Heart left ventricle (tissue), 13 donors: ENCODE data around the gene ASB13.

Source experiments
- POLR2A ChIP-seq, 2 donors: fragments of 450-650 bp; IDR thresholded peaks; one replicate each; pipeline ENCODE4 v1.6.1; 2017; ENCODE audit warnings: antibody characterized with exemption in 2 of 2, mild to moderate bottlenecking in 2 of 2, moderate library complexity in 2 of 2
- TF ChIP-seq, protein P1 (sequence below), 12 donors: fragments of 200-600 bp; sonication (generic) in 4 of 12; IDR thresholded peaks; one replicate each; pipeline versions ENCODE4 v1.5.0 to v1.8.0; 2018 to 2022; ENCODE audit warnings: antibody characterized with exemption in 12 of 12, mild to moderate bottlenecking in 5 of 12
- donor health status: ischemic (EF 13 %, LVEDD 7.1; RV severe dilation, severe dysfunction).
- donor health status: DM: no; HTN: yes; CAD: no.
- donor health status: DM: no; HTN: no; CAD: no.
- donor health status: ischemic (EF 25% LVEDD 6.9; RV normal size, moderate dysfunction).
- donor health status: ischemic (EF 25% LVEDD 5.7; RV mildly dilated, moderate dysfunction).
- donor health status: ischemic (EF 35%, LVEDD 5.7; RV mildly dilated, moderate dysfunction).
- donor health status: nonischemic (EF 11% LVEDD 7.7; RV severe dilation, severe dysfunction).
- donor health status: DM: yes; HTN: yes; CAD: no.
- donor health status: PGD.
- donor health status: ischemic (EF 29% LVEDD 5.4; RV normal size, mild dysfunction).
- donor health status: nonischemic (EF 23%, LVEDD 6.1; RV moderate dilation, normal function).

DNA sequence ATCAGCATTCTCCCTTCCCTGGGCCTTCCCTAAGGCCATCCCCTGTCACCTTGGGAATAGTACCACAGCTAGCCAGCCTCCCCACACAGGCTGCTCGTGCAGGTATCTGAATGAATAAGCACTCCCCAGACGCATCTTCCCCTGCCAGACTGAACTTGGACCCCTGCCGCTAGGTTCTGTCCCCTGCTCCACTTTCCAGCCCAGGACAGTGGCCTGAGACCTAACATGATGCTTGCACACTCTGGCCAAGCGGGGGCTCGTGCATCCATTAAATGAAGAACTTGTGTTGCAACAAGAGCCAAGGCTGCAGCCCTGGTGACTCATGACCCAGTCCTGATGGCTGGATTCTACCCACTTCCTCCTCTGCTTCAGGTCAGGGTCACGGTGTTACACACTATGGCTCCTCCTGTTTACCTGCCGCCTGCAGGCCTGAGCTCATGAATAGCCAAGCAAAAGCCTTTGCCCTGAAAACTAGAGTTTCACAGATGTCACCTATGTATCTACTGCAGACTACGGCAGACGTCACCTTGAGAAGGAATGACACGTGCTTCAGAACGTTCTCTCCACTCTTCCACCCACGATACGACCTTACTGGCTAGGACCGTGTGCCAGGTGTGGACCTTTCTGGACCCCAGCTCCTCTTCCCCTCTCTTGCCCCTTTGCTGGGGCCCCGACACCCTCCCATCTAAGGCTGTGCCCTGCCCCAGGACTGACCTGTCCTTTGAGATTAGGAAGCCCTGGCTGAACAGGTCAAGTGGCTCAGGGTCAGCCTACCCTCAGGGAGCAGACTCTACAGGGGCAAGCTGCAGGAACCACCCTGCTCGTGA, 6.5 kb downstream of the ASB13 start:
- TF ChIP-seq, protein P1, sequence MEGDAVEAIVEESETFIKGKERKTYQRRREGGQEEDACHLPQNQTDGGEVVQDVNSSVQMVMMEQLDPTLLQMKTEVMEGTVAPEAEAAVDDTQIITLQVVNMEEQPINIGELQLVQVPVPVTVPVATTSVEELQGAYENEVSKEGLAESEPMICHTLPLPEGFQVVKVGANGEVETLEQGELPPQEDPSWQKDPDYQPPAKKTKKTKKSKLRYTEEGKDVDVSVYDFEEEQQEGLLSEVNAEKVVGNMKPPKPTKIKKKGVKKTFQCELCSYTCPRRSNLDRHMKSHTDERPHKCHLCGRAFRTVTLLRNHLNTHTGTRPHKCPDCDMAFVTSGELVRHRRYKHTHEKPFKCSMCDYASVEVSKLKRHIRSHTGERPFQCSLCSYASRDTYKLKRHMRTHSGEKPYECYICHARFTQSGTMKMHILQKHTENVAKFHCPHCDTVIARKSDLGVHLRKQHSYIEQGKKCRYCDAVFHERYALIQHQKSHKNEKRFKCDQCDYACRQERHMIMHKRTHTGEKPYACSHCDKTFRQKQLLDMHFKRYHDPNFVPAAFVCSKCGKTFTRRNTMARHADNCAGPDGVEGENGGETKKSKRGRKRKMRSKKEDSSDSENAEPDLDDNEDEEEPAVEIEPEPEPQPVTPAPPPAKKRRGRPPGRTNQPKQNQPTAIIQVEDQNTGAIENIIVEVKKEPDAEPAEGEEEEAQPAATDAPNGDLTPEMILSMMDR (IDR thresholded peaks at IDR 0.05): no peak
- TF ChIP-seq POLR2A (IDR thresholded peaks at IDR 0.05): no peak
